PC-3 (cell line): Measurements from ENCODE around the gene TTLL4. TPM values are rescaled to one million over a fixed set of nuclear protein-coding genes. Genes with fewer than 3 reads are reported as not detected.

ENCODE experiments used
- ATAC-seq: fragments of 200-7000 bp; cut with Tn5 transposase; 2 replicates; pipeline ENCODE4 v1.9.1; 2020; ENCODE audit warnings: mild to moderate bottlenecking, moderate library complexity
- BruUV-seq: library from RNA; stranded (reverse); fragments of 400-500 nt; replicated peaks from 2 replicates; lab custom pipeline; 2021; lab: Mats Ljungman, UMichigan
- CTCF ChIA-PET: fragments of 300-600 bp; sonication (Branson Sonifier 250); formaldehyde crosslinking; loops from one replicate; lab custom pipeline; 2022; ENCODE audit warnings: antibody characterized with exemption; lab: Charles Lee
- POLR2A ChIA-PET: fragments of 300-600 bp; sonication (Branson Sonifier 250); formaldehyde crosslinking; loops from one replicate; lab custom pipeline; 2022; ENCODE audit warnings: antibody characterized with exemption; ENCODE audit not compliant: unreplicated experiment; lab: Charles Lee
- DNase-seq: peaks from one replicate; pipeline ENCODE4 v3.0.0-alpha.2; 2015
- H2AFZ ChIP-seq: fragments of 300-600 bp; sonication (generic); 2 replicates; pipeline ENCODE4 v1.6.0; 2016; ENCODE audit warnings: antibody characterized with exemption, low read length
- H3F3A ChIP-seq: fragments of 300-600 bp; sonication (generic); one replicate; pipeline ENCODE4 v1.6.0; 2017; ENCODE audit warnings: antibody characterized with exemption, low read length, control low read depth, mild to moderate bottlenecking; ENCODE audit not compliant: unreplicated experiment
- H3K27ac ChIP-seq: fragments of 300-600 bp; sonication (generic); 2 replicates; pipeline ENCODE4 v1.5.1; 2016; ENCODE audit warnings: mild to moderate bottlenecking, low read length
- H3K27me3 ChIP-seq: fragments of 300-600 bp; sonication (generic); 2 replicates; pipeline ENCODE4 v1.6.1; 2016; ENCODE audit warnings: low read length, mixed read lengths
- H3K36me3 ChIP-seq: fragments of 300-600 bp; sonication (generic); 2 replicates; pipeline ENCODE4 v1.6.1; 2016; ENCODE audit warnings: low read depth, mixed run types, low read length, mixed read lengths
- H3K4me1 ChIP-seq: fragments of 300-600 bp; sonication (generic); 2 replicates; pipeline ENCODE4 v1.5.1; 2016; ENCODE audit warnings: low read length; ENCODE audit not compliant: insufficient read depth
- H3K4me2 ChIP-seq: fragments of 300-600 bp; sonication (generic); 2 replicates; pipeline ENCODE4 v1.6.0; 2016; ENCODE audit warnings: low read length
- H3K4me3 ChIP-seq: fragments of 300-600 bp; sonication (generic); 2 replicates; pipeline ENCODE4 v1.5.1; 2016; ENCODE audit warnings: mild to moderate bottlenecking, low read length, mixed read lengths
- H3K79me2 ChIP-seq: fragments of 300-600 bp; sonication (generic); 2 replicates; pipeline ENCODE4 v1.6.1; 2017; ENCODE audit warnings: low read length, mixed read lengths
- H3K9ac ChIP-seq: fragments of 300-600 bp; sonication (generic); 2 replicates; pipeline ENCODE4 v1.6.0; 2016; ENCODE audit warnings: mild to moderate bottlenecking, low read length
- H3K9me2 ChIP-seq: fragments of 300-600 bp; sonication (generic); replicated peaks from 2 replicates; pipeline ENCODE4 v1.6.1; 2016; ENCODE audit warnings: mixed run types, low read length, mixed read lengths
- H3K9me3 ChIP-seq: fragments of 300-600 bp; sonication (generic); 2 replicates; pipeline ENCODE4 v1.6.1; 2016; ENCODE audit warnings: low read length, mixed read lengths
- H4K20me1 ChIP-seq: fragments of 300-600 bp; sonication (generic); 2 replicates; pipeline ENCODE4 v1.6.1; 2016; ENCODE audit warnings: low read length, mixed read lengths
- CTCF ChIP-seq: fragments of 300-600 bp; sonication (generic); conservative IDR thresholded peaks from 2 replicates; pipeline ENCODE4 v1.5.1; 2017; ENCODE audit warnings: antibody characterized with exemption, low read depth, mild to moderate bottlenecking, low read length
- EZH2 ChIP-seq: fragments of 300-600 bp; sonication (generic); IDR thresholded peaks from one replicate; pipeline ENCODE4 v1.6.1; 2017; ENCODE audit warnings: antibody characterized with exemption, mild to moderate bottlenecking, low read length; ENCODE audit not compliant: unreplicated experiment
- EZH2phosphoT487 ChIP-seq: fragments of 300-600 bp; sonication (generic); IDR thresholded peaks from 2 replicates; pipeline ENCODE4 v1.6.1; 2018; ENCODE audit warnings: mild to moderate bottlenecking, antibody characterized with exemption, low read length, borderline replicate concordance
- intact Hi-C: fragments of 100-400 bp; cut with micrococcal nuclease; formaldehyde crosslinking; loops from 2 replicates; pipeline ENCODE4 v1.9.0; 2023
- total RNA-seq: library from RNA; depleted of rRNA; stranded (reverse); fragments of >200 nt; gene quantifications from 2 replicates; pipeline ENCODE4 v1.2.3, GENCODE V29; 2014; rRNA removed

TTLL4 gene
- total RNA-seq, 1 experiment from 2014 or later, result 21.0 TPM

GRCh38 chr2:218802386-218802994 lies 91.9 kb downstream of the TTLL4 start:
- POLR2A ChIA-PET, result no interaction called here
- BruUV-seq, result no TSS peak
- TF ChIP-seq EZH2phosphoT487 (no peak), EZH2 (no peak), CTCF (no peak)

GRCh38 chr2:218804817-218805216 lies 94.2 kb downstream of the TTLL4 start:
- Histone ChIP-seq H3K9ac (no peak overlapping the region), H3F3A (no peaks in the 10 kb centered on the region), H3K4me2 (no peak overlapping the region), H3K4me1 (peaks cover 12% of the 10 kb centered on the region), H3K4me3 (no peak overlapping the region), H3K27ac (no peak overlapping the region), H3K9me3 (0 out of 2 replicates have a peak, but pooled peaks cover 4% of the 10 kb centered on the region), H4K20me1 (no peaks in the 10 kb centered on the region), H3K79me2 (no peaks in the 10 kb centered on the region), H3K27me3 (no peaks in the 10 kb centered on the region), H3K9me2 (no peaks in the 10 kb centered on the region), H2AFZ (no peak overlapping the region), H3K36me3 (no peaks in the 10 kb centered on the region)
- BruUV-seq, result no TSS peak
- ATAC-seq (no peak), DNase-seq (no peak)
- intact Hi-C loops, result no loop called here
- POLR2A ChIA-PET, result no interaction called here
- TF ChIP-seq EZH2phosphoT487, result no peak
- no peak for TF ChIP-seq EZH2
- no peak for TF ChIP-seq CTCF
- CTCF ChIA-PET, result no interaction called here

More at GRCh38 chr2:218802386-218802994, 91.9 kb downstream of the TTLL4 start:
- H3F3A ChIP-seq, result no peaks in the 10 kb centered on the region
- H3K4me1 ChIP-seq, result peaks cover 12% of the 10 kb centered on the region
- H2AFZ ChIP-seq, result no peak overlapping the region
- H3K9me3 ChIP-seq, result 0 out of 2 replicates have a peak, but pooled peaks cover 4% of the 10 kb centered on the region
- CTCF ChIA-PET, result no interaction called here
- H3K36me3 ChIP-seq, result no peaks in the 10 kb centered on the region
- no peaks in the 10 kb centered on the region for H3K9me2 ChIP-seq
- H3K27me3 ChIP-seq, result no peaks in the 10 kb centered on the region
- intact Hi-C loops, result no loop called here
- H3K9ac ChIP-seq, result no peak overlapping the region
- H3K4me2 ChIP-seq, result no peak overlapping the region
- DNase-seq, result no peak
- ATAC-seq, result no peak
- no peak overlapping the region for H3K27ac ChIP-seq
- no peaks in the 10 kb centered on the region for H4K20me1 ChIP-seq
- no peaks in the 10 kb centered on the region for H3K79me2 ChIP-seq
- no peak overlapping the region for H3K4me3 ChIP-seq

Other genes with a start within 250 kb of the TTLL4 start
- gene USP37, start 142.5 kb upstream of the TTLL4 start, total RNA-seq, result 10.7 and 11.6 TPM in 2 replicates
- gene CNOT9, start 142.0 kb upstream of the TTLL4 start, total RNA-seq, result 78.0 and 86.8 TPM in 2 replicates
- 5.6 and 11.7 TPM in 2 replicates for gene PLCD4, start 102.9 kb upstream of the TTLL4 start, total RNA-seq
- 35.5 and 36.3 TPM in 2 replicates for gene ZNF142, start 51.2 kb upstream of the TTLL4 start, total RNA-seq
- 41.3 and 48.5 TPM in 2 replicates for gene BCS1L, start 51.2 kb upstream of the TTLL4 start, total RNA-seq
- 35.1 and 42.4 TPM in 2 replicates for gene RNF25, start 38.8 kb upstream of the TTLL4 start, total RNA-seq
- gene STK36, start 38.7 kb upstream of the TTLL4 start, total RNA-seq, result 32.9 and 48.2 TPM in 2 replicates
- gene CYP27A1, start 71.3 kb downstream of the TTLL4 start, total RNA-seq, result 5.8 and 6.0 TPM in 2 replicates
- not detected in 2 replicates for gene PRKAG3, start 121.0 kb downstream of the TTLL4 start, total RNA-seq
- not detected in 2 replicates for gene WNT6, start 149.0 kb downstream of the TTLL4 start, total RNA-seq
- 0.40 and 3.3 TPM in 2 replicates for gene WNT10A, start 170.0 kb downstream of the TTLL4 start, total RNA-seq
- 0.11 and 0.35 TPM in 2 replicates for gene CDK5R2, start 248.8 kb downstream of the TTLL4 start, total RNA-seq